HUDEP-2 (cell line): Measurements from ENCODE around the gene MRPS18B.

ENCODE experiments used
- DNase-seq, 76 experiments: peaks; one replicate each; lab custom pipeline; 2025; ENCODE audit not compliant: unreplicated experiment in 76 of 76; lab: John Stamatoyannopoulos, UW

MRPS18B gene

DNA sequence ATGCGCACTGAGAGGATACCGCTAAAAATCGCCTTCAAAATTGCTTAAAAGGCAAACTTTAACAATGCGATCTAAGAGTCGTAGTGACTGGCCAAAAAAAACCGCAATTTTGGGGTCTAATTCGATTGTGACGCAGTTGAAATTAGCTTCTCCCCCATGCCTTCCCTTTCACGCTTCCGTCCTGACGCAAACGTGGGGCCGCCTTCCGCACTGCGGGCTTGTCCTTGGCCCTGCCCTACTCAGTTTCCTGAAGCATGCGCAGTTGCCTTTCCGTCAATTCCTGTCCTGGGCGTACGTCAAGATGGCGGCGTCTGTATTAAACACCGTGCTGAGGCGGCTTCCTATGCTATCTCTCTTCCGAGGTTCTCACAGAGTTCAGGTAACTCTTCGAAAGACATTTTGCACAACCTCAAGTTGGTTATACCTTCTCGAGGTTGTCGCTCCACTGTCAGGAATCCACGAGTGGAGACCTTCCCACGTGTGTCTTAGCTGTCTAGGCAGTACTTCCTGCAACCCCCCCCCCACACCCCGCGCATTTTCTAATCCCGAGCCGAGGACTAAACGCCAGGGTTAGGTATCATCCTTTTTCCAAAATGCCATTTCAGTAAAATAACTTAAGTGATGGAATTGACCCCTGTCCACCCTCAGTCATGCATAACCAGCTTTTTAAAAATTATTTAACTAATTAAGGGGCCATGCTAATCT is at the start of gene MRPS18B:
Gene MRPS18B (plus strand): TSS at position 276 of the 705 bp plus-strand sequence. CDS start 26 bp downstream, at position 302.
- peak in 75 of 76 experiments; percentile 60 to 99 (median 97) for DNase-seq

DNA sequence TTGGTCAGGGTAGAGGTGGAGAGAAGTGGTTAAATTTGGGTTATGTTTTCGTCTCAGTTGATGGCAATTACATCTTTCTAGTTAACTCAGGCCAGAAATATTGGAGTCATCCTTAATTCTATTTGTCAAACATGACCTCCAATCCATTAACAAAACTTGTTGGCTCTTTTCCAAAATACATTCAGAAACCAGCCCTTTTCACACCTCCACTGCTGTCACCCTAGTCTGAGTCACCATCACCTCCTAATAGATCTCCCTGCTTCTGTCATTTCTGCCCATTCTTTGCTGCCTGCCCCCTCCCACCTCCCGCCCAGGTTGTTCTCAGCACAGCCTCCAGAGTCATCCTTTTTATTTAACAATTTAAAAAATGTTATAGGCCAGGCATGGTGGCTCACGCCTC is 49.4 kb upstream of the MRPS18B start:
- DNase-seq = peak in 1 of 76 experiments; percentile 11

DNA sequence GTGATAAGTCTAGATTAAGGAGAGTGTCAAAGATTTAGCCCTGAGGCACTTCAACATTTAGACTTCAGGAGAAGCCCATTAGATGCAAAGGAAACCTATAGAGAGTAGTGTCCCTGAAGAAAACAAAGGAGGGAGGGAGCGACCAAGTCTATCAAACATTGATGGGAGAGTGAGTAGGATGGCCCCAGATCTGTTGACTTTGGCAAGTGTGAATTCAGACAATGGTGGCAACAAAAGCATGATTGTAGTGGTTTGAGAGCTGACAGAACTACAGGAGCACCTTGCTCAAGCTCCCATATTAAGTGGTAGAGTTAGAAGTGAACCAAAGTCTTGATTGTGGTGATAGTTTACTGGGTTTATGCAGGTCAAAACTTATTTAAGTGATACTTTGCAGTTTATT is 47.4 kb upstream of the MRPS18B start:
- no peak for DNase-seq

DNA sequence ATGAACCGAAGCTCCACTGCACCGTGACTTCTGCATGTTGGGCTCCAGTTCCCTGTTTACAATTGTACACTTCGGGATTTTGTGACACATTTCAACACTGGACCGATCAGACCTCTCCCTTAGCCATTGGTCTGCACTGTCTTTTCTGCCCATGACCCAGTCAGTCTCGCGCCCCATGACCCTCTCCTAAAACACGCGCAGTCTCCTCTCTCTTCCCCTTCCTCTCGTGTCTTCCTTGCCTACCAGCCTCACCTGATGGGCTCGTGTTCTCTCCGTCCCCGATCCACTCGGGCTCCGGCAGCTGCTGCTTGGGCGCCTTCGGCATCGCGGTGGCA is 46.9 kb upstream of the MRPS18B start:
- DNase-seq = peak in 3 of 76 experiments; percentile 27 to 91 (median 65)

DNA sequence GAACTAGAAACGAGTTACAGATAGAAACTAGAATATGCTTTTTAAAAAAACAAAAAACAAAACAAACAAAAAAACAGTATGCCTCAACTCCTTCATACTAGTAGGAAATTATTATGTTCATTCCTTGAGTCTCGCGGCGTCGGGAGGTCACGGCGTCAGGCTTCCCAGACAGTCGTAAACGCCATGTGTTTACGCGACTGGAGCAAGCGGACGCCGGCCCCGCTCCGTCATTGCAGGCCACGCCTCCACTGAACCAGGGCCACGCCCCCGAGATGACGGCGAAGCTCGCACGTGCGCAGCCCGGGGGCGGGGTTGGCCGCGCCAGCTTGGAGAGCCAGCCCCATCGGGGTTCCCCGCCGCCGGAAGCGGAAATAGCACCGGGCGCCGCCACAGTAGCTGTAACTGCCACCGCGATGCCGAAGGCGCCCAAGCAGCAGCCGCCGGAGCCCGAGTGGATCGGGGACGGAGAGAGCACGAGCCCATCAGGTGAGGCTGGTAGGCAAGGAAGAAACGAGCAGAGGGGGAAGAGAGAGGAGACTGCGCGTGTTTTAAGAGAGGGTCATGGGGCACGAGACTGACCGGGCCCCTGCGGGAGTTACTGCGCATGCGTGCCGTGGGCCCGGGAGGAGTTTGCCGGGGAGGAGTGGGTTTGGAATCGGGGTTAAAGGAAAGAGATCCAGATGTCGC is 46.4 kb upstream of the MRPS18B start, which contains the start of gene ABCF1:
Gene ABCF1 (plus strand): TSS at position 368 of the 687 bp plus-strand sequence. CDS start 46 bp downstream, at position 414.
- DNase-seq = peak; percentile 64 to 100 (median 99)

DNA sequence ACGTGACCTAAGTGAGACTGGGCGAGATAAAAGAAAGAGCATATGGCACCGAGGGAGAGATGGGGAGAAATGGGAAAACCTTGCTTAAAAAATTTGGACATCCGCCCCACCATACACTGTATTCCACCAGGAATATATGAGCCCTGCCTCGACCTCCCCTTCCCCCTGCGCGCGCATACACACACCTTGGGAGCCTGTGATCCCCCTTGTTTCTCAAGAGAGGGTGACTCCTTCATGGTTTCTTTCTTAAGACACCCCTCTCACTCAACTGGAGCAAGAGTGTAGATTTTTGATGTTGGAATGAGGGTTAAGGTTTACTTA is 45.9 kb upstream of the MRPS18B start:
- no peak for DNase-seq

DNA sequence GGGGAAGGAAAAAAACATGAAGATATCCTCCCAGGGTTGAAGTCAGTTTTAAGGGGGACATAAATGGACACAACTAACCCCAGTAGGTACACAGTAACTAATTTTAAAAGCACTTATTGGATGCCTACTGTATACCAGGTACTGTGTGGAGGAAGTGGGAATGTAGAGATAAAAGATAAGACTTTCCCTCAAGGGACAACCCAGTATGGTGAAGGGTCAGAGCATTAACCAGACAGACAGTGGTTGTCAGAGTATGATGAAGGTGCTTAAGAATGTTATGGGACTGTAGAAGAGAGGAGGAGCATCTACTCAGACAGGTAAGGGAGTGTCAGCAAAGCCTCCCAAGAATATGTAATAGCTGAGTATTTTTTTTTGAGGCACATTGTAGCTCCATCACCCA is 45.5 kb upstream of the MRPS18B start:
- no peak for DNase-seq

DNA sequence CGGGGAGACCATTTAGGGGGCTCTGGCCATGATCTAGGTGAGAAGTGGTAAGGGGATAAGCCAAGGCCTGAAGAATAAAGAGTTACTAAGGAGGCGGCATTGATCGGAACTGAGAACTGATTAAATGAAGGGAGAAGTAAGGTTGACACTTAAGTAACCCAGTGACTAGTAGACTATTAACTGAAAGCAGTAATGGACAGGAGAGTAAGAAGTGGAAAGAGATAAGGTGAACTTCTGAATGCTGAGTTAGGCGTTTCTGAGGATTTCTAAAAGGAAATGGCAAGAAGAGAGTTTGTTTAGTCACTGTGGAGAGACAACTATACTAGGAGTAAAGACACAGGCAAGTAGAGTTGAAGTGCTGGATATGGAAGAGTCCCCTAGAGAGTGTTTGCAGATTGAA is 44.5 kb upstream of the MRPS18B start:
- DNase-seq = no peak

DNA sequence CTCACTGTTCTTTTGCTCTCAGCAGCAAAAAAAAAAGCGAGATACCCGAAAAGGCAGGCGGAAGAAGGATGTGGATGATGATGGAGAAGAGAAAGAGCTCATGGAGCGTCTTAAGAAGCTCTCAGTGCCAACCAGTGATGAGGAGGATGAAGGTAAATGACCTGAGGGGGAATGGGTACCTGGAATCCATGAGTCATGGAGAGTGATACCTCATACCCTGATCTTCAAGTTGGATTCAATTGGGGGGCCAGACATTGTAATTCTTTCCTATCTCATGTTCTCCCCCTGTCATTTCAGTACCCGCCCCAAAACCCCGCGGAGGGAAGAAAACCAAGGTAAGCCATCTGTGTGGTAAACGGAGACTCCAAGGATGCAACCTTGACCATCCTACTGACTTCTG is 39.6 kb upstream of the MRPS18B start:
- no peak for DNase-seq

DNA sequence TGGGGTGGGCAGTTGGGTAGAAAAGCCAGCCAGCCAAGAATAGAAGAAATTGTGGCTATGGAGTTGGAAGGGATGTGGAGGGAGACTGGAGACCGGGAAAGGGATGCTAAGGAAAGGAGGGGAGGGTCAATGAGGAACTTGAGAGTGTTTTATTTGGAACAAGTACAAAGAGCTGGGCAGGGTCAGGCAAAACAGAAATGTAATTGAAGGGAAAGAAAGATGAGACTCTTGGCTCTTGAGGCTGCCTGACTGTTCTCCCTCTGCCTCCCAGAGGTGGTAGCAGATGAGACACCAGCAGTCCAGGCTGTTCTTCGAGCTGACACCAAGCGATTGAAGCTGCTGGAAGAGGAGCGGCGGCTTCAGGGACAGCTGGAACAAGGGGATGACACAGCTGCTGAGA is 33.7 kb upstream of the MRPS18B start:
- DNase-seq = no peak

DNA sequence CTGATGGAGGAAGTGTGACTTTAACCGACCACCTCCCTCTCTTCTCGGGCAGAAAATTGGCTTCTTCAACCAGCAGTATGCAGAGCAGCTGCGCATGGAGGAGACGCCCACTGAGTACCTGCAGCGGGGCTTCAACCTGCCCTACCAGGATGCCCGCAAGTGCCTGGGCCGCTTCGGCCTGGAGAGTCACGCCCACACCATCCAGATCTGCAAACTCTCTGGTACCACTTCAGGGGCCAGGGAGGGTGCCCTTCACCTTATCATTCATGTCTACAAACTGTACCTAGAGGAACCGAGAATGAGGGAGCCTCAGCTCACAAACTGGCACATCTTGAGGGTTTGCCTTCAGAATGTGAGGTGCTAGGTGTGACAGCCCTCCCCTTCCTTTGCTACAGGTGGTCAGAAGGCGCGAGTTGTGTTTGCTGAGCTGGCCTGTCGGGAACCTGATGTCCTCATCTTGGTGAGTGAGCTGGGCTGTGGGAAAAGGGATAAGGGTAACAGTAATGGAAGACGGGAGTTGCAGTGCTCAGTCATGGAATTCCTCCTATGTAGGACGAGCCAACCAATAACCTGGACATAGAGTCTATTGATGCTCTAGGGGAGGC is 27.8 kb upstream of the MRPS18B start:
- no peak for DNase-seq

DNA sequence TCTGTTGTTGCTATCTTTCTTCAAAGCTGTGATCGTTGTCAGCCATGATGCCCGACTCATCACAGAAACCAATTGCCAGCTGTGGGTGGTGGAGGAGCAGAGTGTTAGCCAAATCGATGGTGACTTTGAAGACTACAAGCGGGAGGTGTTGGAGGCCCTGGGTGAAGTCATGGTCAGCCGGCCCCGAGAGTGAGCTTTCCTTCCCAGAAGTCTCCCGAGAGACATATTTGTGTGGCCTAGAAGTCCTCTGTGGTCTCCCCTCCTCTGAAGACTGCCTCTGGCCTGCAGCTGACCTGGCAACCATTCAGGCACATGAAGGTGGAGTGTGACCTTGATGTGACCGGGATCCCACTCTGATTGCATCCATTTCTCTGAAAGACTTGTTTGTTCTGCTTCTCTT is 27.1 kb upstream of the MRPS18B start:
- DNase-seq = no peak

DNA sequence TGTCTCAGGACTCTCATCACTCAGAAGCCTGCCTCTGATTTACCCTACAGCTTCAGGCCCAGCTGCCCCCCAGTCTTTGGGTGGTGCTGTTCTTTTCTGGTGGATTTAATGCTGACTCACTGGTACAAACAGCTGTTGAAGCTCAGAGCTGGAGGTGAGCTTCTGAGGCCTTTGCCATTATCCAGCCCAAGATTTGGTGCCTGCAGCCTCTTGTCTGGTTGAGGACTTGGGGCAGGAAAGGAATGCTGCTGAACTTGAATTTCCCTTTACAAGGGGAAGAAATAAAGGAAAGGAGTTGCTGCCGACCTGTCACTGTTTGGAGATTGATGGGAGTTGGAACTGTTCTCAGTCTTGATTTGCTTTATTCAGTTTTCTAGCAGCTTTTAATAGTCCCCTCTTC is 26.6 kb upstream of the MRPS18B start:
- DNase-seq = peak in 1 of 76 experiments; percentile 13

DNA sequence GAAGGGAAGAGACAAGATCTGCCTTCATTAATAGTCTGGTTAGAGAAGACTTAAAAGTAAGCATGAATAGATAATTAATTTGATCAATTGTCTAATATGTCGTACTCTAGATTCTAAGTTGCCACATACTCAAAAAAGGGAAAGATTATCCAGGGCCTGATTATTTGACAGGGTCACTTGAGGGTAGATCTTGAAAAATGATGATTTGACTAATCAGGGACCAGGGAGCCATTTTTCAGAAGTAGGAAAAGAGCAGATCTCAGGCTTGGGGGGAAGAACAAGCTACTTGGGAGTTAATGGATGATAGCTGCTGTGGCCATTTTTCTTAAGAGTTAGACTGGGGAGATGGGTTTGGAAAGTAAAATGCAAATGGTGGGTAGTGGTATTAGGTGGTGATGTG is 25.4 kb upstream of the MRPS18B start:
- no peak for DNase-seq

DNA sequence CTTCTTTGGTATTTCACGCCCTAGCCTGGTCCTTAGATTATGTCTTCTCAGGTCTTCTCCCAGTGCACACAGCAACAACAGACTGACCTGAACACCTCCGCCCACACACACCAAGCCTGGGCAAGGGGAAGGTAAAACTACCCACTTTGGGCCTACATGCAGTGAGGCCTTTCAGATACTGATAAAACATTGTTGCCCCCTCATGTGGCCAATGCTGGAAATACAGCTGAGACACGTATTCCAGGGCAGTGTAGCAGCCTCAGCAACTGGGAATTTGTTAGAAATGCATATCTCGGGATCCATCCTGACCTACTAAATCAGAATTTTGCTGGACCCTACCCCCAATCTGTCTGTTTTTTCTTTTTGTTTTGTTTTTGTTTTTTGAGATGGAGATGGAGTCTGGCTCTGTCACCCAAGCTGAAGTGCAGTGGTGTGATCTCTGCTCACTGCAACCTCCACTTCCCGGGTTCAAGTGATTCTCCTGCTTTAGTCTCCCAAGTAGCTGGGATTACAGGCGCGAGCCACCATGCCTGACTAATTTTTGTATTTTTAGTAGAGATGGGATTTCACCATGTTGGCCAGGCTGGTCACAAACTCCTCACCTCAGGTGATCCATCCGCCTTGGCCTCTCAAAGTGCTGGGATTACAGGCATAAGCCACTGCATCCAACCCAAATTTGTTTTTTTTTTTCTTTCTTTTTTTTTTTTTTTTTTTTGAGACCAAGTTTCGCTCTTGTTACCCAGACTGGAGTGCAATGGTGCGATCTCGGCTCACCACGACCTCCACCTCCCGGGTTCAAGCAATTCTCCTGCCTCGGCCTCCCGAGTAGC is 20.1 kb upstream of the MRPS18B start:
- DNase-seq = peak in 72 of 76 experiments; percentile 11 to 89 (median 69)

DNA sequence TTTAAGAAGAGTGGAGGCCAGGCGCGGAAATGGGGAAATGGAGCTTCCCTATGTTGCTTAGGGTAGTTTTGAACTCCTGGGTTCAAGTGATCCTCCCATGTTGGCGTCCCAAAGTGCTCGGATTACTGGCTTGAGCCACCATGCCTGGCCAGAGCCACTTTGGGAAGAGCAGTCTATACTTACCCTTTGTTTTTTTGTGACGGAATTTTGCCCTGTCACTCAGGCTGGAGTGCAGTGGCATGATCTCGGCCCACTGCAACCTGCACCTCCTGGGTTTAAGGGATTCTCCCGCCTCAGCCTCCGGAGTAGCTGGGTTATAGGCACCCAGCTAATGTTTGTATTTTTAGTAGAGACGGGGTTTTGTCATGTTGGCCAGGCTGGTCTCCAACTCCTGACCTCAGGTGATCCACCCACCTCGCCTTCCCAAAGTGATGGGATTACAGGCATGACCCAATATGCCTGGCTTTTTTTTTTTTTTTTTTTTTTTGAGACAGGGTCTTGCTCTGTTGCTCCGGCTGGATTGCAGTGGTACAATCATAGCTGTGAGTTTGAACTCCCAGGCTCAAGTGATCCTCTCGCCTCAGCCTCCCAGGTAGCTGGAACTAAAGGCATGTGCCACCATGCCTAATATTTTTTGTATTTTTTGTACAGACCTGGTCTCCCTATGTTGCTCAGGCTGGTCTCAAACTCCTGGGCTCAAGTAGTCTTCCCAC is 18.6 kb upstream of the MRPS18B start:
- no peak for DNase-seq

DNA sequence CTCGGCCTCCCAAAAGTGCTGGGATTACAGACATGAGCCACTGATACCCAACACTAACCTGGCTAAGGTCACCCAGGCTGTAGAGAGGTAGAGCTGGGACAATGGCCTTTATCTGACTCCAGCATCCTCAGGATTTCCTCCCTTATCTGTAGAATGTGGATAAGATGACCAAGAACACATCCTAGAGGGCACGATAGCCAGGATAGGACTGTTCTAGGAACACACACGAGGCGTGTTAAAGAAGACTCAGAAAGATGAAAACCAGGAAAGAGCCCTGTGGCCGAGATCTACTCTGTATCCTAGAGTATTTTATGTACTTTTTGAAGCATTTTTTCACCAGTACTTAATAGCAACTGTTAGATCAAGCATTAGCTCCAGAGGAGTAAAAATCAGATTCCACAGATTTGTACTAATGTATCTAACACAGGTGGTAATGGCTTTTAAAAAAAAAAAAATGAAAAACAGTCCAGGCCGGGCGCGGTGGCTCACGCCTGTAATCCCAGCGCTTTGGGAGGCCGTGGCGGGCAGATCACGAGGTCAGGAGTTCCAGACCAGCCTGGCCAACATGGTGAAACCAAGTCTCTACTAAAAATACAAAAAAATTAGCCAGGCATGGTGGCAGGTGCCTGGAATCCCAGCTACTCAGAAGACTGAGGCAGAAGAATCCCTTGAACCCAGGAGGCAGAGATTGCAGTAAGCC is 17.9 kb upstream of the MRPS18B start:
- no peak for DNase-seq

DNA sequence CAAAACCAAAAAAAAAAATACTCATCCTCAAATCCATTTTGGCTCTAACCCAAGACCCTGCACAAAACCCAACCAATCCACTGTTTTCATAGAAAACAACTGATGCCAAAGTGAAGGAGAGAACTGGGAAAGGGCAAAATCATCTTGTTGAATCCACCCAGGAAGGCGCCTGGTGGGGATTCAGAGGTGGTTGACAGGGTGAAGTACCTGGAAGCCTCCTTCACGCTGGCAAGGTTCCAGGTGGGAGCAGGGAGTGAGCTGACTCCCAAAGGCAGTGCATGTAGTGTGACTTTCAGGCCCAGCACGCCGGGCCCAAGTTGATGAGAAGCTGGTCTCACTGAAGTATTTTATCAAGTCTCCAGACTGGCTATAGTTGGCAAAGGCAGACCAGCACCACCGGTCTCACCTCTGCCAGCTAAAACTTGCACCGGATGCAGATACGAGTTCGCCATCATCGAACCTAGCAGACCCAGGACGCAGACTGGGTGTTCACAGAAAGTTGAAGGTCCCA is 17.1 kb upstream of the MRPS18B start:
- peak in 1 of 76 experiments; percentile 31 for DNase-seq

DNA sequence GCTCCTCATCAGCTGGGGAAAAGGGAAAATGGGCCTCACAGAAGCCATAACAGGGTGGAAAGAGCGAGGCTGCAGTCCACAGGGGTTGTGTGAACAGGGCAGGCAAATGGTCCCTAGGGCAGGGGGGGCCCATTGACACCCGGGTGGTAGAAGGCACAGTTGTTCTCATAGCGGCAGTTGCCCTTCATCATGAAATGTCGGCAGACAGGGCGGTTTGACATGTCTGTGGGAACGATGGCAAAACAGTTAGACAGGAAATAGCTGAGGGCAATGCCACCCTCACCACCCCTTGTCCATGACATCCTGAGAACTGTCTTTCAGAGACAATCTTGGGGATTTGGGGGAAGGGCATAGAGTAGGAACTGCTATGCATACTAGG is 16.2 kb upstream of the MRPS18B start:
- DNase-seq = no peak
